Right renal pelvis (tissue), 4 donors: ENCODE results near the gene FAM24B. TPM values are rescaled to one million over a fixed set of nuclear protein-coding genes. Genes with fewer than 3 reads are reported as not detected.
"Not testable (repeated sequence)": the region's sequence is repeated elsewhere in the genome, so short reads cannot be mapped to it uniquely, and the experiment has no call there.

ENCODE experiments used
- DNase-seq, 4 donors: peaks; one replicate each; pipeline ENCODE4 v3.0.0-alpha.2; 2013; ENCODE audit warnings: low read depth in 4 of 4, low spot score in 3 of 4, missing footprints in 1 of 4
- polyA plus RNA-seq, 4 donors: library from polyadenylated mRNA; unstranded; fragments of 120-200 nt; gene quantifications; one replicate each; pipeline ENCODE4 v1.2.1, GENCODE V29; 2013; ENCODE audit not compliant: insufficient read length in 4 of 4

FAM24B gene
- polyA plus RNA-seq, result 1 to 10 TPM; 4.2 to 5.4 (median 4.9) TPM

DNA sequence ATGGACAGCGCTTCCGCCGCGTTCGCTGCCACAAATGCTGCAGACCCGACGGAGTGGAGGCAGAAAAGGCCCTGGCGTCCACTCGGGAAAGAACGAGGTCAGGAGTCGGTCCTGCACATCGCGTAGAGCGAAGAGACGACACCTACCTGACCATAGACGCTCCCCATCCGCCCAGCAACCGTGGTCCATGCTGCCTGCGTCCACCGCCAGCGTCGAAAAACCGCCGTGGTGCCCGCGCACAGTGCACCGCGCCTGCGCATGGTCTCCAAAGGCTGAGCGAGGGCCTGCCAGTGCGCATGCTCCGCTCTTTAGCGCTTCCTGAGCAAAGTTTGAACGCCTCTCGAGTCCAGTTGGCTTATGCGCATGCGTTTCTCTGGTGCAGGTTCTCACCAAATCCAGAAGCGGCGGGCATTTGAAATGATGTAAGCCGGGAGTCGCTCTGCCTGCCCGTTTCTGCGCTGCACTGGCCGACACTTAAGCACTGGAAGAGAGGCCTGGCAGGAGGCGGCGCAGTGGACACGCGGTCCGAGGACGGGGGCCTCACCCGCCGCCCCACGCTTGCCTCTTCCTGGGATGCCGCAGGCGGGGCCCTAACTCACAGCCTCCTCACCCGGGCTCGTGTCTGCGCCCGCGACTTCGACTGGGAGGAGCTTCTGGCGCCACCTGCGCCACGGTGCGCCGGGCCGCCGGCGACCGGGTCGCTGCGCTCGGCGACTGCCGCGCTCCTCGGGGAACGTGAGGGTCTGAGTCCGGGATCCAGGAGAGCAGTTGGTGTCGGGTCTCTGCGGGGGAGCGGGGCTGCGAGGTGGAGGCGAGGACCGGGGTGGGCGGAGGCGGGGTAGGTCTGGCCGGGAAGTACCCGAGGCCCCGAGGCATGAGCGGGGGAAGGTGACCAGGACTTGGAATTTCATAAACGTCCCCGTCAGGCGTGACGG is at the start of gene FAM24B:
TSS of gene FAM24B (minus strand) at position 243 of the 935 bp plus-strand sequence. CDS start 29,066 bp downstream, outside the sequence.
- peak; percentile 94 to 98 (median 96) for DNase-seq

DNA sequence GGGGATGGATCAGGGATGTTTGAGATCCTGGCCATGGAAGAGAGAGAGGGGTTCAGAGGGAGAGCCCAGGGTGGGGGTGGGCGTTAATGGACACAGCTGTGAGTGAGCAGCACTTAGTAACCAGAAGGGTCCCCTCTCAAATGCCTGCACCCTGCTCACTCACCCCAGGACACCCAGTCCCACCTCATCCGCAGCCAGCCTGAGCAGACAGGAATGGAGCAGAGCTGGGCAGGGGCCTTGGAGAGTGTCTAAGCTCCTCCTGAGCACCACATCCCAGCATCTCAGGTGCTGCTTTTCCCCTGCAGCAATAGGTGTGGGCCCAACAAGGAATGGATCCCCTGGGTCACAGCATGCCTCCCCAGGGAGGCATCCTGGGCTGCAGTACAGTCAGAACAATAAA is 36.3 kb upstream of the FAM24B start:
- DNase-seq, result no peak

GRCh38 chr10:122911889-122912484 is 32.6 kb upstream of the FAM24B start:
- DNase-seq, result peak; percentile 44 to 58 (median 51)

GRCh38 chr10:122910310-122910709 is 30.9 kb upstream of the FAM24B start, which contains the start of gene FAM24A:
TSS of gene FAM24A (plus strand) at chr10:122910610. CDS start at chr10:122911635, 1,025 bp downstream.
- no peak for DNase-seq

GRCh38 chr10:122903861-122904260 is 24.5 kb upstream of the FAM24B start:
- not testable (repeated sequence) for DNase-seq

- DNase-seq, result no peak
Observed at GRCh38 chr10:122894261-122894944, 15.0 kb upstream of the FAM24B start.

GRCh38 chr10:122884166-122884565 is 4.8 kb upstream of the FAM24B start:
- DNase-seq, result no peak

GRCh38 chr10:122882766-122883165 is 3.4 kb upstream of the FAM24B start:
- no peak for DNase-seq

DNA sequence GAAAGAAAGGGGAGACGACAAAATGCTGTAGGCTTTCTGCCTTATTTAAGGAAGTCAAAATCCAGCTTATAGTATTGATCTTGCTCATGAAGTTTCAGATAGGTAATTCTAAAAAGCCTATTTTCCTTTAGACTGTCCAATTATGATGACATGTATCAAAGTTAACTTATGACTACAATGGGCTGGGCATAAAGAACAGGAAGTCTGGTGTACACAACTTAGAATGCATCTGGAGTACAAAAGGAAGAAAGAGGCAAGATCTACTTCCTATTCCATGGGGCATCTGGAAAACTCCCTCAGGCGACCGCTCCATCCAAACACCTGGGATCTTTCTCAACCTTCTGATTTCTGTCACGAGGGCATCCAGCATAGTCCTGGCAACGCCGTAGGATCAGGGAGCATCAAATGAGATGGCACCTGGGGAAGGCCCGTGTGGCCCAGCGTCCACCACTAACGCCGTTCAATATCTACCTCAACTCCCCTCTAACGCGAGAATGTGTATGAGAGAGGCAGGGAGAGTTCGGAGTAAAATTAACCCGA is 512 bp downstream of the FAM24B start:
- no peak for DNase-seq

DNA sequence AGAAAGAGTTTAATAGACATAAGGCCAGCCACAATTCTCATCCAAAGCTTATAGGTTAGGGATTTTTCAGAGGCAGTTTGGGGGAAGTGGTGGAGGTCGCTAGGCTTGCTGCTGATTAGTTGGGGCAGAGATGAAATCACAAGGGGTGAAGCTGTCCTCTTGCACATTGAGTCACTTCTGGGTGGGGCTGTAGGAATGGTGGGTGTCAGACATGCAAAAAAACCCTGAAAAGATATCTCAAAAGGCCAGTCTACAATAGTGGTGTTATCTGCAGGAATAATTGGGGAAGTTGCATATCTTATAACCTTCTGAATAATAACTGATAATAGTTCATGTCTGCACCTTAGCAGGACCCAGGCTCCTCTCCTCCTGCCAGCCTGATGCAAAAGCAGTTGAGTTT is 2.1 kb downstream of the FAM24B start:
- DNase-seq, result no peak

DNA sequence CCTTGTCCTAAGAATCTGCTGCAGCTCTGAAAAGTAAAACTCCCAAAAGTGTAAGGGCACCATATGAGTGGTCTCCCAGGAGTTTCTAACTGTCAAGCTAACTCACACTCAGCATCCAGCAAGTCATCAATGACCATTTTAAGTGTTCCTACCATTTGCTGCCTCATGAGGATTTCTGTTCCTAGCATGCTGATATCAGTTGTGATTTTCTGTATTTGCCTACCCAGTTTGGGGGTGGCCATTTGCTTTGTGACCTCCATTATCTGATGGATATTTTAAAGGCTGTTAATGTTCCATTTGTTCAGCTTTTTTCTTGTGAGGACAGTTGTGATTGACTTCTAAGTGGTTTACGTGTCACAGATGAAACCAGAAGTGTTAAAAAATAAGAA is 2.9 kb downstream of the FAM24B start:
- no peak for DNase-seq

DNA sequence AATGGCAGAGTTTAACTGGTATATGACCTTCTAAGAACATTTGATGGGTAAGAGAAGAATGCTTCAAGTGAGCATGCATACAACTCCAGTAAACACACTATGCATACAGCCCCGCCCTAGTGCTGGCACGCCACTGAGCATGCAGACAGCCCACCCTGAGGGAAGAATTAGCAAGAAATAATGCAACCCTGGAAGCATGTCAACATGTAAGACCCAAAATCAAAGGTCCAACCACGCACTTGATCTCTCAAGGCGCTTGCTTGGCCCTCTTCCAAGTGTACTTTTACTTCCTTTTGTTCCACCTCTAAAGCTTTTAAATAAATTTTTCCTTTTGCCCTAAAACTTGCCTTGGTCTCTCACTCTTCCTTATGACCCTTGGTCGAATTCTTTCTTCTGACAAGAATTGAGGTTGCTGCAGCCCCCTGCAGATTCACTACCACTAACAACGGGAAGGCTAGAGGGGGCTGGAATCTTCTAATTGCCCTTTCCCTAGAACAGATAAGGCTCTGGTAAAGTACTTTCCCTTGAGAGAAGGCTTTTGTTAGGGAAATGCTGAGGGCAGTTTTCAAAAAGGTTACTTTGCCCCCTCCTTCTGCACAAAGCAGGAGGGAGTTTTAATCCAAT is 3.4 kb downstream of the FAM24B start:
- no peak for DNase-seq

DNA sequence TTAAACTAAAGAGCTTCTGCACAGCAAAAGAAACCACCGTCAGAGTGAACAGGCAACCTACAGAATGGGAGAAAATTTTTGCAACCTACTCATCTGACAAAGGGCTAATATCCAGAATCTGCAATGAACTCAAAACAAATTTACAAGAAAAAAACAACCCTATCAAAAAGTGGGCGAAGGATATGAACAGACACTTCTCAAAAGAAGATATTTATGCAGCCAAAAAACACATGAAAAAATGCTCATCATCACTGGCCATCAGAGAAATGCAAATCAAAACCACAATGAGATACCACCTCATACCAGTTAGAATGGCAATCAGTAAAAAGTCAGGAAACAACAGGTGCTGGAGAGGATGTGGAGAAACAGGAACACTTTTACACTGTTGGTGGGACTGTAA is 7.4 kb downstream of the FAM24B start:
- DNase-seq, result not testable (repeated sequence)

GRCh38 chr10:122868768-122869167 is 10.6 kb downstream of the FAM24B start:
- DNase-seq, result not testable (repeated sequence)

- not testable (repeated sequence) for DNase-seq
Observed at GRCh38 chr10:122866757-122867482, 12.5 kb downstream of the FAM24B start.

DNA sequence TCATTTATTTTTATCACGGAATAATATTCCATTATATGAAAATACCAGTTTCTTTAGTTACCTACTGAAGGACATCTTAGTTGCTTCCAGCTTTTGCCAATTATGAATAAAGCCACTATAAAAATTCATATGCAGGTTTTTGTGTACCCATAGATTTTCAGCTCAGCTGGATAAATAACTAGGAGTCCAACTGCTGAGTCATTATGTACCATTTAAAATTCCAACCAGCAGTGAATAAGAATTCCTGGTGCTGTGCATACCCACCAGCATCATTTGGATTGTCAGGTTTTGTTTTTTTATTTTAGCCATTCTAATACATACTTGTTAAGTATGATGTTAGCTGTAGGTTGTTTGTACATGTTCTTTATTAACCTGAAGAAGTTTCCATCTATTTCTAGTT is 14.5 kb downstream of the FAM24B start:
- no peak for DNase-seq

DNA sequence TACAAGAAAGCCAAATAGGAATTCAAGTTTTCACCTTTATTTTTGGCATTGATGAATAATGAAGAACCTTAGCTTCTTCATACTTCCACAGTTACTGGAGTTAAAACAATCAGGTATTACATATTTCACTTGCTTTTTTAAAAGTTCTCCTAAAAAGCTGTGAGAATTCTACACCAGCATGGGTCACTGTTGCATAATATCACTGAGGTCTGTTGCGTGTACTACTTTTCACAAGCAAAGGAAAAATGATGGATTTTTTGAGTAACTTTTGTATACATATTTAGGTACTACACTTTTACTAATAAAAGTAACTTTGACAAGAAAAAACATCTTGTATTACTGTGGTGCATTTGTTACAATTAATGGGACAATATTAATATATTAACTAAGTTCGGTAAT is 15.2 kb downstream of the FAM24B start:
- DNase-seq, result no peak

DNA sequence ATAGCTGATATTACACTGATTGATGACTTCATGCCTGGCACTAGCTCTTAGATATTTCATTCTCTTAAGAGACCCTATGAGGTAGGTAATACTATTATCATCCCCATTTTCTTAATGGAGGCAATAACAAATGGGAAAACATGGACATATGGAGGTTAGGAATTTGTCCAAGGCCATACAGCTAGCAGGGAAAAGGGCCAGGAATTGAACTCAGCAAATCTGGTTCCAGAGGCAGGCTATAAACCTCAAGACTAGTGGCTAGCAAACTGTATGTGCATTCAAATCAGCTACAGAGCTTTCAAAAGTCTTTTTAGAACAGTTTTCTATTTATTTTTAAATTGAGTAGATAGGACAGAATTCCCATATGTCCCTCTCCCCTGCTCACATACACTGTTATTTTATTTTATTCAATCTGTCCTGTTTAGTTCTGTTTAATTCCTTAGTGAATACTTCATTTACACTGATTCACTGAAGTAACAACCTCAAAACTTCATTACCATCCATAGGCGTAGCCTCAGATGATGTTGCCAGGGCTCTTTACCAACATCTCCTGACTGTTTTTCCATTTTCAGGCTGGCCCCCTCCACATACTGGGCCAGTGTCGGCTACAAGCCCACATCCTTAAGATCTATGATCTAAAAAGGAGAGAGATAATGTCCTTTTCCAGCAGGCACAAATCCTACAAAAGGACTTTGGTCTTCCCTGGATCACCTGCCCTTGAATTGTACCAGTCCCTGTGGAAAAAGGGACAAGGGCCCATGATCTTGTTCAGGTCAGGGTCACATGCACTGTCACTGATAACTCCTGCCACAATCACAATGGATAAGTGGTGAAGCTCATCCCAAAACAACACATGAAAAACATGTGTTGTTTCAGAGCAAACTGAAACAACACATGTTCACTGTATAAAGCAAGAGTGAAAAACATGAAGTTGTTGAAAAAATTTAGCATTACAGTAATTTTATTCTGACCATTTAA is 15.9 kb downstream of the FAM24B start:
- no peak for DNase-seq
